ENCODE results near the gene SYT10. TPM values are rescaled to one million over a fixed set of nuclear protein-coding genes. Genes with fewer than 3 reads are reported as not detected.
"Not testable (repeated sequence)": the region's sequence is repeated elsewhere in the genome, so short reads cannot be mapped to it uniquely, and the experiment has no call there.

SYT10 gene
- total RNA-seq, 2 donors from 2014 or later = not detected

DNA sequence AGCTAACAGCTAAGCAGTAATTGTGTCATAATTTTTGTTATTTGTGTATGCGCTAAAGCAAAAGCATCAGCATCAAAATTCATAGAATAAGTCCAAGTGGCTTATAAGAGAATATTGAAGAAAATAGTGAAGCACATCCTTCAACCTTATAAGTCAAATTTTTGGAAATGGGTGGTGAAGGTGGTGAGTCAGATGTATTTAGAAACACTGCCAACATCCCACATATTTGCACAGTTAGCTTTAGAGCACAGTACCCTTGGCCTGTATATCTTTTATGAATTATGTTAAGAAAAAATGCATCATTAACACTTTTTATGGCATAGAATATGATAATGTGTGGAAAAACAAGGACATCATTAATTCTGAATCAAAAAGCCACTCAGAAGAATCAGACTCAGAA is 8.0 kb downstream of the SYT10 start:
- Mint-ChIP-seq H3K36me3 (no peaks in the 10 kb centered on the region), H3K27me3 (no peaks in the 10 kb centered on the region), H3K4me3 (no peak overlapping the region), H3K27ac (no peak overlapping the region), H3K9me3 (peaks cover 3% of the 10 kb centered on the region), H3K4me1 (ENCODE audit: low read depth in 2 of 2) (no peaks in the 10 kb centered on the region)
- DNase-seq (ENCODE audit: low spot score) (no peak), ATAC-seq (no peak)

- Mint-ChIP-seq H3K4me3 (no peak overlapping the region), H3K36me3 (no peaks in the 10 kb centered on the region), H3K9me3 (peaks cover 3% of the 10 kb centered on the region), H3K4me1 (ENCODE audit: low read depth in 2 of 2) (no peaks in the 10 kb centered on the region), H3K27me3 (no peaks in the 10 kb centered on the region), H3K27ac (no peak overlapping the region)
- no peak for DNase-seq (ENCODE audit: low spot score)
- ATAC-seq = no peak
Observed at GRCh38 chr12:33429468-33429867, 10.2 kb downstream of the SYT10 start.

GRCh38 chr12:33427071-33427470 is 12.5 kb downstream of the SYT10 start:
- H3K4me1 Mint-ChIP-seq (ENCODE audit: low read depth in 2 of 2) = no peaks in the 10 kb centered on the region
- H3K27me3 Mint-ChIP-seq = no peaks in the 10 kb centered on the region
- H3K4me3 Mint-ChIP-seq = no peak overlapping the region
- no peak for DNase-seq (ENCODE audit: low spot score)
- H3K9me3 Mint-ChIP-seq = peaks cover 3% of the 10 kb centered on the region
- H3K36me3 Mint-ChIP-seq = no peaks in the 10 kb centered on the region
- no peak for ATAC-seq
- no peak overlapping the region for H3K27ac Mint-ChIP-seq

- Mint-ChIP-seq H3K27ac (no peak overlapping the region), H3K27me3 (no peaks in the 10 kb centered on the region), H3K9me3 (no peaks in the 10 kb centered on the region), H3K36me3 (no peaks in the 10 kb centered on the region), H3K4me3 (no peak overlapping the region), H3K4me1 (ENCODE audit: low read depth in 2 of 2) (no peaks in the 10 kb centered on the region)
- ATAC-seq (no peak), DNase-seq (ENCODE audit: low spot score) (no peak)
Observed at GRCh38 chr12:33423706-33424105, 15.9 kb downstream of the SYT10 start.

DNA sequence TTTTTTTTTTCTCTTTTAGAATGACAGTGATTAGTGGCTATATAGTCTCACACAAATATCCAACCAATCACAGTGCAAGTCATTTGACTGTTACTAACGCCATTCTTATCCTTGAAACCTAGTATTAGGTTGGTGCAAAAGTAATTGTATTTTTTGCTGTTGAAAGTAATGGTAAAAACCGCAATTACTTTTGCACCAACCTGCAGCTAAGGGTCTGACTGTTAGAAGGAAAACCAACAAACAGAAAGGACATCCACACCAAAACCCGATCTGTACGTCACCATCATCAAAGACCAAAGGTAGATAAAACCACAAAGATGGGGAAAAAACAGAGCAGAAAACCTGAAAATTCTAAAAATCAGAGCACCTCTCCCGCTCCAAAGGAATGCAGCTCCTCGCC is 27.2 kb downstream of the SYT10 start:
- H3K36me3 Mint-ChIP-seq; H3K27me3 Mint-ChIP-seq; DNase-seq (ENCODE audit: low spot score); ATAC-seq; H3K4me1 Mint-ChIP-seq (ENCODE audit: low read depth in 2 of 2); H3K27ac Mint-ChIP-seq; H3K4me3 Mint-ChIP-seq: not testable (repeated sequence)
- peaks cover 21% of the 10 kb centered on the region for H3K9me3 Mint-ChIP-seq

DNA sequence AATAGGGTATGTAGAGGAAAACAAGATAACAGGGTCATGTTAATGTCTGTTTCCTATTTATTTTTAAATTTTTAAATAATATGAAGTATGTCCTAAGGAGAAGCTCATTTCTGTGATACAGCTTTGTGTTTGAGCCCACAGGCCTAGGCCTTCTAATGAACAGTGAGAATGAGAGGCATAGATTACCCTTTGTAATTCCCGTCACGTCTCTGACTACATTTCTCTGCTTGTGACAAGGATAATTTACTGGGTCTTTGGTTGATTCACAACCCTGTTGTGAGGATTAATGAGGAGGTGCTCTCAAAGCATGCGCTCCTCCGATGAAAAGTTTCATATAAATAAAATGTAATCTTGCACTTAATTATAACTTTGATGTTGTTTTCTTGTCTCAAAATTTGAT is 56.1 kb downstream of the SYT10 start:
- Mint-ChIP-seq H3K27me3 (no peaks in the 10 kb centered on the region), H3K9me3 (peaks cover 4% of the 10 kb centered on the region), H3K4me1 (ENCODE audit: low read depth in 2 of 2) (no peaks in the 10 kb centered on the region), H3K27ac (no peak overlapping the region), H3K36me3 (no peaks in the 10 kb centered on the region), H3K4me3 (no peak overlapping the region)
- no peak for DNase-seq (ENCODE audit: low spot score)
- ATAC-seq = no peak

- Mint-ChIP-seq H3K4me3 (no peak overlapping the region), H3K27me3 (no peaks in the 10 kb centered on the region), H3K27ac (no peak overlapping the region), H3K36me3 (no peaks in the 10 kb centered on the region), H3K9me3 (no peaks in the 10 kb centered on the region), H3K4me1 (ENCODE audit: low read depth in 2 of 2) (no peaks in the 10 kb centered on the region)
- ATAC-seq (no peak), DNase-seq (ENCODE audit: low spot score) (no peak)
Observed at GRCh38 chr12:33376153-33376552, 63.5 kb downstream of the SYT10 start.

DNA sequence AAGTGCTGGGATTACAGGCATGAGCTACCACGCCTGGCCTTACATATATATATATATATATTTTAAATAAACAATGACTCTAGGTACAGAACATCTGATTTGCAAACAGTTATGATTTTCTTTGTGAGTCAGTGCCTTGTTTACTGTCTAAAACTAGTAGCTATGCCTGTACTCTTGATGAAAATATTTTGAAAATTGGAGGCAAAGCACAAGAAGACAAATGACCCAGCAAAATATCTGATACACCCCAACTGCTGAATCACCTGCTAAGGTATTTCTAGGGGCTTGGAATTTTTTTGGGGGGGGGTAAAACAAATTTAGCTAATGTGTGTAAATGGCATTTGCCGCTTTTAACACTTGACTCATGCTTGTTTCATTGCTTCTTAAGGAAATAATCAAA is 69.3 kb downstream of the SYT10 start:
- no peak for ATAC-seq
- Mint-ChIP-seq H3K36me3 (no peaks in the 10 kb centered on the region), H3K4me3 (no peak overlapping the region), H3K4me1 (ENCODE audit: low read depth in 2 of 2) (no peaks in the 10 kb centered on the region), H3K9me3 (no peaks in the 10 kb centered on the region), H3K27ac (no peak overlapping the region), H3K27me3 (no peaks in the 10 kb centered on the region)
- DNase-seq (ENCODE audit: low spot score) = no peak

DNA sequence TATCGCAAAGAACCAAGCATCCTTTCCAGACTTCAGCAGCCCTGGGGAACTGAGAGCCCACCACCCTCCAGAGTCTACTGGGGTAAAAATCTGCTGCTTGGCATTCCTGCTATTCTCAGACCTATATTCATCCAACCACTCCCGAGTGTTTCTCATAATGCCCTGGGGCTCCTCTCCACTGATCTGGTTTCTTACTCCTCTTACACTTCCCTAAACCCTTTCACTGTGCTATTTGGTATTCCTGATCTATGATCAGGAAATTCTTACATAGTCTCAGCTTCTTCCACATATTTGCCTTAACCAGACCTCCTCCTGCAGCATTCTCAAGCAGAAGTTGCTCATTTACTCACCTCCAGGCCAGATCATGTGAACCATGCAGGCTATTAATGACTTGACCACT is 82.4 kb downstream of the SYT10 start:
- DNase-seq (ENCODE audit: low spot score) (no peak), ATAC-seq (no peak)
- Mint-ChIP-seq H3K27me3 (no peaks in the 10 kb centered on the region), H3K27ac (no peak overlapping the region), H3K9me3 (no peaks in the 10 kb centered on the region), H3K36me3 (no peaks in the 10 kb centered on the region), H3K4me3 (no peak overlapping the region), H3K4me1 (ENCODE audit: low read depth in 2 of 2) (no peaks in the 10 kb centered on the region)

DNA sequence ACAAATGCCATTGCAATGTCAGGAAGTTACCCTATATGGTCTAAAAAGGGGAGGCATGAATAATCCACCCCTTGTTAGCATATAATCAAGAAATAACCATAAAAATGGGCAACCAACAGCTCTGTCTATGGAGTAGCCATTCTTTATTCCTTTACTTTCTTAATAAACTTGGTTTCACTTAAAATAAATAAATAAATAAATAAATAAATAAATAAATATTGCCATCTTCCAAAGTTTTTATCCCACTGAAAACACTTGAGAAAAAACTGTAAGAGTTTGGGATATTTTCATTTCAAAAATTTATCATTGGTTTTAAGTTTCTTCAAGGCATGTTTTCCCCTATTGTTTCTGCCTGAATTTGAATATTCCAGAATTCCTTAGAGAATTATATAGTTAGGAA is 89.8 kb downstream of the SYT10 start:
- no peaks in the 10 kb centered on the region for H3K4me1 Mint-ChIP-seq (ENCODE audit: low read depth in 2 of 2)
- no peak for DNase-seq (ENCODE audit: low spot score)
- ATAC-seq = no peak
- no peak overlapping the region for H3K27ac Mint-ChIP-seq
- peaks cover 9% of the 10 kb centered on the region for H3K9me3 Mint-ChIP-seq
- no peak overlapping the region for H3K4me3 Mint-ChIP-seq
- no peaks in the 10 kb centered on the region for H3K27me3 Mint-ChIP-seq
- peaks cover 5% of the 10 kb centered on the region for H3K36me3 Mint-ChIP-seq

GRCh38 chr12:33331961-33332398 is 107.6 kb downstream of the SYT10 start:
- H3K36me3 Mint-ChIP-seq; H3K4me3 Mint-ChIP-seq; H3K27me3 Mint-ChIP-seq; H3K4me1 Mint-ChIP-seq (ENCODE audit: low read depth in 2 of 2); H3K27ac Mint-ChIP-seq; ATAC-seq; DNase-seq (ENCODE audit: low spot score); H3K9me3 Mint-ChIP-seq: not testable (repeated sequence)

DNA sequence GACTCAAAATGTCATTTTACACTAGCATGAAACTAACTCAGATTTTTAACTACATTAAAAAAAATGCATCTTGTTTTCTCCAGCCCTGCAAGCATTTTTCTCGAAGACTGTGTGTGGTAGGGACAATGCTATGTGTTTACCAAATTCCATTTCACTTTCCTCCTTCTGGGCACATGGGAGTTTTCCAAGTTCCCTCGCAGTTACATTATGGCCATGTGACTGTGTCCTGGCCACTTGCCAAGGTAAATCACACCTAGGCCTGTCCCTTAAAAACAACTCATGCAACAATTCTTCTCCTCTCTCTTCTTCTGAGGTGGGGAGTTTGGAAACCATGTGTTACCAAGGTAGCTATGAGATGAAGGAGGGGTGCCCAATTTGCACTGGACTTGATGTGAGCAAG is 108.7 kb downstream of the SYT10 start:
- DNase-seq (ENCODE audit: low spot score) = no peak
- no peak overlapping the region for H3K4me3 Mint-ChIP-seq
- no peak overlapping the region for H3K27ac Mint-ChIP-seq
- H3K36me3 Mint-ChIP-seq = no peaks in the 10 kb centered on the region
- H3K4me1 Mint-ChIP-seq (ENCODE audit: low read depth in 2 of 2) = no peaks in the 10 kb centered on the region
- no peaks in the 10 kb centered on the region for H3K27me3 Mint-ChIP-seq
- H3K9me3 Mint-ChIP-seq = peaks cover 5% of the 10 kb centered on the region
- no peak for ATAC-seq

All from natural killer cell treated with Interleukin-12 subunit alpha and Interleukin-12 subunit beta and Interleukin-15 and Interleukin-18, amount 100 ng/mL, for 72 hours (primary cell).